Activated CD4-positive, alpha-beta T cell treated with anti-CD3 and anti-CD28 coated beads, Interleukin-2, amount 50 U/mL, for 24 hours (primary cell): ENCODE results near the gene TMEM53.

ENCODE experiments used
- DNase-seq, 2 donors: peaks; one replicate each; pipeline ENCODE4 v3.0.0-alpha.2; 2020; ENCODE audit warnings: low read depth in 1 of 2, low spot score in 1 of 2

The TMEM53 gene

GRCh38 chr1:44647896-44648295 lies 26.4 kb downstream of the TMEM53 start:
- DNase-seq, result no peak

GRCh38 chr1:44646261-44647110 lies 27.8 kb downstream of the TMEM53 start:
- DNase-seq, result no peak

- no peak for DNase-seq
These were observed 28.6 kb downstream of the TMEM53 start for GRCh38 chr1:44645476-44646244.

DNA sequence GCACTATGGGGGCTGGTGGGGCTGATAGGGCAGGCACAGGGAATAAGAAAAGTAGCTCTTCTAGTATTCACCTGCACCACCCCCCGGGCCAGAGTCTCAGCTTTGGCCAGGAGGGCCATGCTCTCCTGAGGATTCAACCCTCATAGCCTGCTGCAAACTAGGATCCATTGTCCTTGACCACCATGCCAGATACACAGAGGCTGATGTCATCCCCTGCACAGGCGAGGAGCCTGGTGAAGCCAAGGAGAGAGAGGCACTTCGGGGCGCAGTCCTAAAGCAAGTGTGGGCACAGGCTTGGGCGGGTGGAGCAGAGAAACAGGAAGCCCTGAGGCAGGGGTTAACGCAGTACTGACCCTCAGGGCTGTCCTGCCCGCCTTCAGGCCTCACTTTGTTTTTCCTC lies 29.5 kb downstream of the TMEM53 start:
- no peak for DNase-seq

GRCh38 chr1:44643721-44644334 lies 30.5 kb downstream of the TMEM53 start:
- no peak for DNase-seq

DNA sequence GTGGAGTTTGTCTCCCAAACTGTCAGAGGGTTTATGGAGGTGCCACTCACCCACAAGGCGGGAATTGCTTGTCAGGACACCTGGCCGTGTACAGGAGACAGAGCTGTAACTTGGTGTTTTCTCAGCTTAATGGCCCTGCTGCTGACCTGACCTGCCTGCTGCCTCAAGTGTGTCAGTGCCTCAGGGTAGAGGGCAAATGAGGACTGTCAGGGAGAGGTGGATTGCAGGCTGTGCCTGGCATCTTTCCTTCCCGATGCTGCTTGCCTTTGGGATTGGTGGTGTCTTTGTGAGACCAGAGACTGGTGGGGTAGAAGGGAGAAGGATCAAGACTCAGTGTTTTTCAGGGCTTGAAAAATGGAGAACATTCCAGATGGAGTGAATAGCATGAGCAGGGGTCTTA lies 31.4 kb downstream of the TMEM53 start:
- DNase-seq, result no peak

DNA sequence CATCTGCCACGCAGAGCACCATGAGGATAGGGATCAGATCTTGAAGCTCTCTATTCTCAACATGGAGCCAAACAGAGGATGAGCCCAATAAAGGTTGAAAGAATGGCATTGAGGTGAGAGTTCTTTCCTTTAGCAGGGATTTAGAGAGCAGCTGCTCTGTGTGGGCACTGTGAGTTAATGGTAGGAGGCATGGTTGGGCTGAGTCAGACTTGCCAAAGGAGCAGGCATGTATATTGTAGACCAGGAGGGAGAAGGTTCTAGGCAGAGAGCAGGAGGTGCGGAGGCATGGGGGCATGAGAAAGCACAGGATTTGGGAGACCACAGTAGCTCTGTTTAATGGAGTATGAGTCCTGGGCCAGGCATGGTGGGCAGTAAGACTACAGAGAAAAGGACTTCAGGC lies 32.0 kb downstream of the TMEM53 start:
- DNase-seq, result no peak

- no peak for DNase-seq
These were observed 32.9 kb downstream of the TMEM53 start for GRCh38 chr1:44641126-44642102.

DNA sequence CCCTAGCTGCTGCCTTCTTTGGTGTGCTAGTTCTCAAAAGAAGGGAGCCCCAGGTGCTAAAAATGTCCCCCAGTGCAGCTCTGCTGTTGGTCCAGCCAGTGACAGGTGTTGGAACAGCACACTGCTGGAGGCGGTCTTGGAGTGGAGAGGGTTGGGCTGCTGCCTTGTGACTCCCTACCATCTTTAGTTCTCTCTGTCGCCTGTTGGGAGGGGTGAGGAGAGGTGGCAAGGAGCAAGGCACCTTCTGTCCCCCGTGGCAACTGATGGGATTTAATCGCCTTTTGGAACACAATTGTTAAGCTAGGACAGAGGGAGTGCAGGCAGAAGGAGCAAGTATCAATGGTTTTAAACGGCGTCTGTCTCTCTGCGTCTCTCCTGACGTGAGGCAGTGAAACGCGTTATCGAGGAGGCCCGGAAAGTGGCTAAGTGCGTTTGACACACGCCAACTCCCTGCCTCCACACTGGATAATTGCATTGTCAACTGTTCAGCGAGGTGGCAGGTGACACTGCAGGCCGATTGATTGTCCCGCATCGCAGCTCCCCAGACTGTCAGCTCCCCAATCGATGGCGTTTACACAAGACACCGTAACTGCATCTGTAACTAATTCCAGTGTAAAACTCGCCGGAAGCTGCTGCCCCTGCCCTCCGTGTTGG lies 34.0 kb downstream of the TMEM53 start:
- no peak for DNase-seq

DNA sequence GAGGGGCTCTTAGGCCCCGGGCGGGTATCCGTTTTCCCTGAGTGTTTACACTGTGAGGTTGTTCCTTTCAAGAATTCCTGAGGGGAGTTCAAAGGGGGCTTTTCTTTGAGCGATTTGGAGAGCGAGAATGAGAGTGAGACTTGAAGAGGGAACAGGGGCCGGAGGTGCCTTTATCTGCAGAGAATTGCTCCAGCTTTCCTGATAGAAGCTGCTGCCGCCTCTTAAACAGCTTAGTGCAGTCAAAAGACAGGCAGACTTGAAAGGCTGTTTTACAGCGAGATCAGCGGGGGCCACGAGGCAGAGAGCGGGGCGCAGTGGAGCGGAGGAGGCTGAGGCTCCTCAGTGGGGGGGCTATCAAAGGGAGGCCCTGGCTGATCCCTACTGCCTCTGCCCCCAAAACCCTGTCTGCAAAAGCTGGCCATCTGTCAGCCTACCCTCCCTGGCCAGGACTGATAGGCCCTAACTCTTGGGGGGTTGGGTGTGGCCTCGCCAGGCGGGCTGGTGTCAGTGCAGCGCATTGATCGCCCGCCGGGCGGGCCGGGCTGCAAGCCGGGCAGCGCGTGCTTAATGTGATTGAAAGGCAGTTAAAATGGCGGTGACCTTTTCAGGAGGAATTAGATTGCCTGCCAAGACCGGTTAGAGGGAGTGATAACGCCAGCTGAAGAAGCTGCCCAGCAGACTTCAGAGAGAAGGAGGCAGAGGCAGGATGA lies 36.4 kb downstream of the TMEM53 start:
- DNase-seq, result no peak

DNA sequence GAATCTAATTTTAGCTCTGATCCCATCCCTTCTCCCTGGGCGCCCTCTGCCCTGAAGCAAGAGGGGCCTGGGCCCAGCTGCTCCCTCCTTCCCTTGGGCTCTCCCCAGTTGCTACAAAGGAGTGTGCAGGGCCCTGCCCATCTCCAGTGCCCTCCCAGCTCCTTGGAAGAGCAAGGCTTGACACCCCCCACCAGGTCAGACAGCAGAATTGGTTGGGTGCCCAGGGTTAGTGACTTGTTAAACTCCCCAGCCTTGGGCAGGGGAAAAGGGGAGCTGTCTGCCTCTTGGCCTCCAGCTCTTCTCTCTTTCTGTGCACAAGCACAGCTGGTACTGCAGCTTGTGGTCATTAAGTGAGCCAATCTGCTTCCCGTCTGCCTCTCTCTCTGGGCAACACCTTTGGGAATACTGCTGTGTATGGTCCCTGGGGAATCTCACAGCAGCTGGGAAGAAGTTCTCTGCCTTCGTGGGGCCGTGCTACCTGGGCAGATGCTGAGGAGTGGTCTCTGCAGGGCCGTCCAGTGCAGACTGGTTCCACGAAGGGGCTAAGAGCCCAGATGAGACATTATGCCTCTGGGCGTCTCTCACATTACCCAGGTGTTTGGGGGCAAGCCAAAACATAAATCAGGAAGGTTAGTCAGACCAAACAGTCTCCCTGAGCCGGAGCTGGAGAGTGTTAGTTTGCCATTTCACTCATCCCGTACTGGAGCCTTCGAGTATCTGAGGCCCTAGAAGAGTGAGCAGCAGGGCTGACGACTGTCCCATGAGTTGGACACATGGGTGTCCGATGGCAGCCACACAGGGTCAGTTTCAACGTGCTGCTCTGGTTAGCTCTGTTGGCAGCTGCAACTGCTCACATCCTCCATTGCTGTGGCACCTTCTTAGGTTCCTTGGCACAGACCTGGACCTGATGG lies 37.3 kb downstream of the TMEM53 start:
- no peak for DNase-seq

DNA sequence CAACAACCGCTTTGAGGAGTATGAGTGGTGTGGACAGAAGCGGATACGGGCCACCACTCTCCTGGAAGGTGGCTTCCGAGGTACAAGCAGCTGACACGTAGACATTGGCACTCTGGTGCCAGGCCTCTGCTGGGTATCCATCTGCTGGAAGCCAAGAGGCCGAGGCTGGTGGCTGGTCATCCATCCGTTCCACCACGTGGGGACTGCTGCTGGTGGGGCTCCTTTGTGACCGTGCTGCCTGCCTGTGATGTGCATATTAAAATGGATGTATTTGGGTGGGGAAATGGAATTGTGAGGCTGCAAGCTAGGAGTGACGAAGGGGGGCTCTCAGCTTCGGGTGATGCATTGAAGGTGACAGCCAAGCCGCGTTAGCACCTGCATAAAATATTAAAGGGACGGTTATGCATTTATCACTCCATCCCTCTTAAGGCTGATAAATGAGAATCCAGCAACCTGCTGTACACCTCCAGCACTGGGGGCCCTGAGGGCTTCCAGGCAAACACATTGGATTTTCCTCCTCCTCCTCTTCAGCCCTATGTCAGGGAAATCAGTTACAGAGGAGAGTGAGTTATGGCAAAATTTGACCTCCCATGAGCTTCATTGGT lies 38.1 kb downstream of the TMEM53 start:
- no peak for DNase-seq

GRCh38 chr1:44635439-44635838 lies 38.8 kb downstream of the TMEM53 start:
- DNase-seq, result no peak

DNA sequence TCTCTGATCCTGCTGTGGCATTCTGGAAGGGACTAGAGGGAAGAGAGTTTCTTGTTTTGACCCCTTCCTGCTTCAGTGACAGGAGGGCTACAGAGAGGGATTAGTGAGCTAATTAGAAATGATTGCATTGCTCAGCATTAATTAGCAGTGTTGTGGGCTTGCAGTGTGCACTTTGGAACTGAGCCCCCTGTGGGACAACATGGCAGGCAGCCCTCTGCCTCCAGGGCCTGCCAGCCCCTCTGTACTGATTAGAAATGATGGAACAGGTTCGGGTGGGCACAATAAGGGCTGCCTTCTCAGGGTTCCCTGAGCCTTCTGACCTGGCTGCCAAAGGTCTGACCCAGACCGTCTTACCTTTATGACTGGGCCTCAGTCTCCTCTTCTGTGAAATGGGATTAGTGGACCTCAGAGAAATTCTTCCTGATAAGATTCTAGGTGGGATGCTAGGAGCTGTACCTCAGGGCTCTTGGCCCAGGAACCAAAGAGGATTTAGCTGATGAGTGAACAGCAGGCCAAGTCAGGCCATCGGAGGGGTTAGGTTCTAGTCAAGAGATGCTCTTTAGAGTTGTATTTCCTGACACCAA lies 39.6 kb downstream of the TMEM53 start:
- DNase-seq, result no peak

DNA sequence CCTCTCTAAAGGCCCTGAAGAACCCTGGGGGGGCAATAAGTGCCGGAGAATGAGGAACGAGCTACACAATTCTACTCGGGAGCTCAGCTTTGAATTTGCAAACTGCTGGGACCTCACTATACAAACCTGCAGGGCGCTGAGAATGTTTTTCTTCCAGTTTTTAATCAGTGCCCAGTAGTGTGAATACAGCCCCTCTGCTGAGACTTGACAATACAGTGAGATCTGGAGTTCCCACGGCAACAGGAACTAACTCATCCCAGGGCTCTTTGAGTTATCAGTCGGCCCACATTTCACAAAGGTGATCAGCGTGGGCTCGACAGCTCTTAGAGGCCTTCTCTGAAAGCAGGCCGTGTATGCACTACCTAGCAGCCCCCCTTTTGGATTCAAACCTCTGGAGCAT lies 41.7 kb downstream of the TMEM53 start:
- no peak for DNase-seq

GRCh38 chr1:44631647-44632539 lies 42.4 kb downstream of the TMEM53 start:
- peak; percentile 82 to 86 for DNase-seq

GRCh38 chr1:44631333-44631646 lies 43.0 kb downstream of the TMEM53 start:
- no peak for DNase-seq
